Limb (tissue), 2 donors: ENCODE measurements around the gene SYT9.
A peak's percentile ranks its signal among the peaks of the same experiment; 100 is the strongest.
"Not testable (repeated sequence)": the region's sequence is repeated elsewhere in the genome, so short reads cannot be mapped to it uniquely, and the experiment has no call there.

ENCODE experiments used
- DNase-seq, 2 donors: peaks; one replicate each; pipeline ENCODE4 v3.0.0-alpha.2; 2016; ENCODE audit errors: extremely low spot score in 2 of 2

The SYT9 gene

GRCh38 chr11:7506243-7506642 lies 254.5 kb downstream of the SYT9 start:
- DNase-seq, result no peak

- no peak for DNase-seq
Observed at GRCh38 chr11:7508087-7508486, 256.4 kb downstream of the SYT9 start.

- no peak for DNase-seq
Observed at GRCh38 chr11:7509966-7510365, 258.3 kb downstream of the SYT9 start.

GRCh38 chr11:7511401-7511800 lies 259.7 kb downstream of the SYT9 start:
- peak; percentile 38 to 54 for DNase-seq

- DNase-seq, result peak; percentile 50 to 57
Observed at GRCh38 chr11:7512525-7513233, 261.0 kb downstream of the SYT9 start.

- DNase-seq, result peak; percentile 76 to 90
Observed at GRCh38 chr11:7513234-7514098, 261.8 kb downstream of the SYT9 start, which contains the start of gene PPFIBP2. TSS of gene PPFIBP2 (plus strand) at chr11:7513999. CDS start at chr11:7549476, 35,477 bp downstream.

- peak in 1 of 2 donors; percentile 53 for DNase-seq
Observed at GRCh38 chr11:7514099-7514591, 262.4 kb downstream of the SYT9 start.

- DNase-seq, result no peak
Observed at GRCh38 chr11:7515447-7515886, 263.8 kb downstream of the SYT9 start.

GRCh38 chr11:7516475-7516874 lies 264.8 kb downstream of the SYT9 start:
- DNase-seq, result no peak

- DNase-seq, result not testable (repeated sequence)
Observed at GRCh38 chr11:7517743-7518142, 266.0 kb downstream of the SYT9 start.
